Tibial nerve (tissue), 3 donors: Measurements from ENCODE around the gene TTC38.

ENCODE experiments used
- CTCF ChIP-seq, 5 experiments: fragments of 200-600 bp in 3 of 5; fragments of 450-650 bp in 2 of 5; sonication (generic) in 3 of 5; IDR thresholded peaks; one replicate each; pipeline ENCODE4 v1.5.1; 2016 to 2019; ENCODE audit warnings: antibody characterized with exemption in 5 of 5, mild to moderate bottlenecking in 3 of 5, moderate library complexity in 2 of 5
- POLR2A ChIP-seq, 2 donors: fragments of 450-650 bp; IDR thresholded peaks; one replicate each; pipeline ENCODE4 v1.6.1; 2017; ENCODE audit warnings: antibody characterized with exemption in 2 of 2, mild to moderate bottlenecking in 2 of 2, moderate library complexity in 2 of 2

DNA sequence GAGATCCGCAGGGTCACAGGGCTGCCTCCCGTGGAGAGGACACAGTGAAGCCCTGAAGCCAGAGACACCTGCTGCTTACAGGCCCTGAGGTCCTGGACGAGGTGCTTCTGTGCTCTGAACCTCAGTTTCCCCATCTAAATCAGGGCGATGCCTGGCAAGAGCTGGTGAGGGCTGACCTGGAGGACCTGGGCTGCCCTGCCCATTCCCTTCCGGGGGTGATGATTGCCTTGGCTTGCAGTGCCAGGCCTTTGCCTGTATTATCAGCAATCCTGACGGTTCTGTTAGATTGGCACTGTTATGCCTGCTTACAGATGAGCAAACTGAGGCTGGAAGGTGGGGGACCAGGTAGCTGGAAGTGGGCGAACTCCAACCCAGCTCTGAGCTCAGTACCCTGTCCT lies 21.0 kb downstream of the TTC38 start:
- TF ChIP-seq POLR2A (IDR thresholded peaks at IDR 0.05): no peak
- no peak for TF ChIP-seq CTCF (IDR thresholded peaks at IDR 0.05)
